GM12874 (cell line): ENCODE results near the gene TOM1L2.

Experiments used
- CTCF ChIP-seq: IDR thresholded peaks from 2 replicates; pipeline ENCODE4 v1.5.1; 2011; ENCODE audit warnings: low read depth, mild to moderate bottlenecking, control low read depth, low read length, moderate library complexity; ENCODE audit not compliant: insufficient read depth

TOM1L2 gene

DNA sequence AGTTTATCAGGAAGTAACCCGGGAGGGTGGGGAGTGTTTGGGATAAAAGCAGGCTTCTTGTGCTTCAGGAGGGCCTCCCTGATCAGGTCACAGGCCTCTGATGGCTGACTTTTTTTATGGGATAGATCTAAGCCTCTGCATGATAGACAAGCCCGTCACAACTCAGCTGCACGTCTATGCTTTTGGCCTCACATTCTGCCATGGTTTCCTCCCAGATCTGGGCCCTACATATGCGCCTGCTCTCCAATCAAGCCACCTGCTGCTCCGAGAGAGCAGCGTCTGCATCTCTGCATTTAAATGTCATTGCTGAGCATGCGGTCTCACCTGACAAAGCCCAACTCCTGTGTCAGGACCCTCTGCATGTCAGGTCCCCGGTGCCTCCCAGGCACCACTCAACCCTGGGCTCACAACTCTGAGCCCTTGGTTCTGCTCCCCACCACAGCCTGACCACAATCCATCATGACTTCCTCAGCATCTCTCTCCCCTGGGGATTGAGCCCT is 90.1 kb downstream of the TOM1L2 start:
- TF ChIP-seq CTCF = no peak

GRCh38 chr17:17880577-17881196 is 91.5 kb downstream of the TOM1L2 start:
- no peak for TF ChIP-seq CTCF

GRCh38 chr17:17877529-17878358 is 94.5 kb downstream of the TOM1L2 start:
- no peak for TF ChIP-seq CTCF

- TF ChIP-seq CTCF = no peak
These were observed 95.2 kb downstream of the TOM1L2 start for GRCh38 chr17:17876959-17877528.

GRCh38 chr17:17874478-17874877 is 97.7 kb downstream of the TOM1L2 start:
- TF ChIP-seq CTCF = no peak

- TF ChIP-seq CTCF = no peak
These were observed 98.7 kb downstream of the TOM1L2 start for GRCh38 chr17:17873450-17873991.
